ENCODE results near the gene ST8SIA3. TPM values are rescaled to one million over a fixed set of nuclear protein-coding genes. Genes with fewer than 3 reads are reported as not detected.

The ST8SIA3 gene
- total and polyA plus RNA-seq, 9 of the 15 experiments (the other 6 are each of a cell fraction or from before 2014, with no cell fraction given), result not detected

GRCh38 chr18:57362714-57363113, 10.4 kb downstream of the ST8SIA3 start:
- ChIA-PET POLR2A (no interaction called here), CTCF (ENCODE audit: low intra/inter-chr PET ratio) (no interaction called here)
- BruUV-seq (replicated peaks), result no TSS peak
- H4K20me1 ChIP-seq (replicated peaks; ENCODE audit: control insufficient read depth, insufficient read depth, low read length), result no peaks in the 10 kb centered on the region
- DNase-seq (ENCODE audit: extremely low read depth in 1 of 4, low spot score in 3 of 4), result no peak
- H3K79me2 ChIP-seq (ENCODE audit: control insufficient read depth, insufficient read depth, low read length), result no peaks in the 10 kb centered on the region
- no peak overlapping the region for H3K4me3 ChIP-seq
- H3K4me2 ChIP-seq (ENCODE audit: insufficient read depth, low read length), result no peak overlapping the region
- no peak overlapping the region for H3K9ac ChIP-seq (ENCODE audit: insufficient read depth in 1 of 2, low read depth in 2 of 2, low read length in 2 of 2)
- in situ Hi-C loops (cut with MboI) (no loop called here), intact Hi-C loops (cut with micrococcal nuclease) (no loop called here)
- TF ChIP-seq HEY1 (CRISPR knock-in tag; IDR thresholded peaks at IDR 0.05; ENCODE audit: borderline replicate concordance) (no peak), MCM7 (IDR thresholded peaks at IDR 0.05) (no peak)
- TF ChIP-seq, protein P1, sequence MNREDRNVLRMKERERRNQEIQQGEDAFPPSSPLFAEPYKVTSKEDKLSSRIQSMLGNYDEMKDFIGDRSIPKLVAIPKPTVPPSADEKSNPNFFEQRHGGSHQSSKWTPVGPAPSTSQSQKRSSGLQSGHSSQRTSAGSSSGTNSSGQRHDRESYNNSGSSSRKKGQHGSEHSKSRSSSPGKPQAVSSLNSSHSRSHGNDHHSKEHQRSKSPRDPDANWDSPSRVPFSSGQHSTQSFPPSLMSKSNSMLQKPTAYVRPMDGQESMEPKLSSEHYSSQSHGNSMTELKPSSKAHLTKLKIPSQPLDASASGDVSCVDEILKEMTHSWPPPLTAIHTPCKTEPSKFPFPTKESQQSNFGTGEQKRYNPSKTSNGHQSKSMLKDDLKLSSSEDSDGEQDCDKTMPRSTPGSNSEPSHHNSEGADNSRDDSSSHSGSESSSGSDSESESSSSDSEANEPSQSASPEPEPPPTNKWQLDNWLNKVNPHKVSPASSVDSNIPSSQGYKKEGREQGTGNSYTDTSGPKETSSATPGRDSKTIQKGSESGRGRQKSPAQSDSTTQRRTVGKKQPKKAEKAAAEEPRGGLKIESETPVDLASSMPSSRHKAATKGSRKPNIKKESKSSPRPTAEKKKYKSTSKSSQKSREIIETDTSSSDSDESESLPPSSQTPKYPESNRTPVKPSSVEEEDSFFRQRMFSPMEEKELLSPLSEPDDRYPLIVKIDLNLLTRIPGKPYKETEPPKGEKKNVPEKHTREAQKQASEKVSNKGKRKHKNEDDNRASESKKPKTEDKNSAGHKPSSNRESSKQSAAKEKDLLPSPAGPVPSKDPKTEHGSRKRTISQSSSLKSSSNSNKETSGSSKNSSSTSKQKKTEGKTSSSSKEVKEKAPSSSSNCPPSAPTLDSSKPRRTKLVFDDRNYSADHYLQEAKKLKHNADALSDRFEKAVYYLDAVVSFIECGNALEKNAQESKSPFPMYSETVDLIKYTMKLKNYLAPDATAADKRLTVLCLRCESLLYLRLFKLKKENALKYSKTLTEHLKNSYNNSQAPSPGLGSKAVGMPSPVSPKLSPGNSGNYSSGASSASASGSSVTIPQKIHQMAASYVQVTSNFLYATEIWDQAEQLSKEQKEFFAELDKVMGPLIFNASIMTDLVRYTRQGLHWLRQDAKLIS (CRISPR knock-in tag; IDR thresholded peaks at IDR 0.05), result no peak
- H3K9me3 ChIP-seq (replicated peaks; ENCODE audit: control insufficient read depth, insufficient read depth, low read depth, low read length), result no peaks in the 10 kb centered on the region
- no peaks in the 10 kb centered on the region for H3K27me3 ChIP-seq (ENCODE audit: control insufficient read depth in 2 of 2, insufficient read depth in 2 of 2, low read length in 2 of 2)
- no peak for FAIRE-seq
- no peak overlapping the region for H2AFZ ChIP-seq (ENCODE audit: low read depth, low read length)
- ATAC-seq, result no peak
- no peaks in the 10 kb centered on the region for H3K9me1 ChIP-seq (ENCODE audit: control insufficient read depth, insufficient read depth, low read length)
- no peak overlapping the region for H3K27ac ChIP-seq (ENCODE audit: extremely low read depth, low read depth, low read length)
- H3K36me3 ChIP-seq (ENCODE audit: control insufficient read depth, insufficient read depth, low read length), result no peaks in the 10 kb centered on the region
- no peaks in the 10 kb centered on the region for H3K4me1 ChIP-seq (replicated peaks in 1 of 2; ENCODE audit: control insufficient read depth in 2 of 2, insufficient read depth in 2 of 2, low read length in 2 of 2)

Measured in K562 (cell line).